Bronchial epithelial cell (primary cell): Measurements from ENCODE around the gene ADGRG1. TPM values are rescaled to one million over a fixed set of nuclear protein-coding genes. Genes with fewer than 3 reads are reported as not detected.

ENCODE experiments used
- DNase-seq: peaks from one replicate; pipeline ENCODE4 v3.0.0-alpha.2; 2010; ENCODE audit warnings: low read depth
- FAIRE-seq: peaks from 2 replicates; lab custom pipeline; 2011; peaks lifted over from hg19 to GRCh38; lab: Jason Lieb, UNC
- H3K27me3 ChIP-seq: 2 replicates; pipeline ENCODE4 v1.5.1; 2011; ENCODE audit warnings: low read length; ENCODE audit not compliant: control insufficient read depth, insufficient read depth
- H3K36me3 ChIP-seq: 2 replicates; pipeline ENCODE4 v1.5.1; 2011; ENCODE audit warnings: low read length; ENCODE audit not compliant: control insufficient read depth, insufficient read depth
- H3K4me3 ChIP-seq: 2 replicates; pipeline ENCODE4 v1.5.1; 2011; ENCODE audit warnings: mild to moderate bottlenecking, low read depth, low read length, control low read depth
- total RNA-seq: library from RNA; depleted of rRNA; stranded (reverse); fragments of >200 nt; gene quantifications from 2 replicates; pipeline ENCODE4 v1.2.1, GENCODE V29; 2014
- TF ChIP-seq, protein P1 (sequence below): IDR thresholded peaks from 2 replicates; pipeline ENCODE4 v1.5.1; 2011; ENCODE audit warnings: mild to moderate bottlenecking, moderate library complexity, low read length, control low read depth, inconsistent platforms; ENCODE audit not compliant: insufficient read depth, severe bottlenecking

Gene ADGRG1
- total RNA-seq, 1 donor from 2014 or later, result 21.1 TPM

DNA sequence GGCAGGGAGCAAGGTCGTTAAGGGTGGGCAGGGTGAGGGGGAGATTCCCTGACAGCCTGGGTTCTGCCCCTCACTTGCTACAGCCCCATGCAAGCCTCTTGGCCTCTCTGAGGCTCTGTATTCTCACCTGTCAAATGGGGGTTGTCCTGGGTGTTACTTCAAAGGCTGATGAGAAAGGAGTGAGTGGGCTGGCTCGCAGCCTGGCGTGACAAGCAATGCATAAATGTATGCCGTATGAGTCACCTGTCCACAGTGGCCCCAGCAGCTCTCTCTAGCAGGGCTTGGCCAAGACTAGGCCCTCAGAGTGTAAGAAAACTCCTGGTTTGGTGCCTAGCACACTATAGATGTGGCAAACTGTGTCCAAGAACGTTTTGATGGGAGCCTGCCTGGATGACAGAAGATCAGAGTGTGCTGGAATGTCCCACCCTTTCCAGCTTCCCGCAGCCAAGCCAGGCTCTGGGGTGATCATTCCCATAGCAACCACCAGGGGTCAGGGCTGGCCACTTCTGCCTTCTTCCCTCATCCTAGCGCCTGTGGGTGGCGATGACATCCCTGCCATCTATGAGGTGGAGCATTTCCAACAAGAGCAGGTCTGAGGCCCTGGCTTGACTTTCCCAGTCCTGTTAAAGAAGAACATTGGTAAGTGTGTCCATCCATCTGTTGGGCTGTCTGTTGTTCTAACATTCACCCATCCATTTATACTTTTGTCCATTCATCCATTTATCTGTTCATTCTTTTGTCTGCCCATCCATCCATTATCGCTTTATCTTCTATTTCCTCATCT lies 37.2 kb upstream of the ADGRG1 start:
- peak; percentile 93 for DNase-seq
- Histone ChIP-seq H3K36me3 (no peaks in the 10 kb centered on the region), H3K27me3 (no peaks in the 10 kb centered on the region), H3K4me3 (no peak overlapping the region)
- TF ChIP-seq, protein P1, sequence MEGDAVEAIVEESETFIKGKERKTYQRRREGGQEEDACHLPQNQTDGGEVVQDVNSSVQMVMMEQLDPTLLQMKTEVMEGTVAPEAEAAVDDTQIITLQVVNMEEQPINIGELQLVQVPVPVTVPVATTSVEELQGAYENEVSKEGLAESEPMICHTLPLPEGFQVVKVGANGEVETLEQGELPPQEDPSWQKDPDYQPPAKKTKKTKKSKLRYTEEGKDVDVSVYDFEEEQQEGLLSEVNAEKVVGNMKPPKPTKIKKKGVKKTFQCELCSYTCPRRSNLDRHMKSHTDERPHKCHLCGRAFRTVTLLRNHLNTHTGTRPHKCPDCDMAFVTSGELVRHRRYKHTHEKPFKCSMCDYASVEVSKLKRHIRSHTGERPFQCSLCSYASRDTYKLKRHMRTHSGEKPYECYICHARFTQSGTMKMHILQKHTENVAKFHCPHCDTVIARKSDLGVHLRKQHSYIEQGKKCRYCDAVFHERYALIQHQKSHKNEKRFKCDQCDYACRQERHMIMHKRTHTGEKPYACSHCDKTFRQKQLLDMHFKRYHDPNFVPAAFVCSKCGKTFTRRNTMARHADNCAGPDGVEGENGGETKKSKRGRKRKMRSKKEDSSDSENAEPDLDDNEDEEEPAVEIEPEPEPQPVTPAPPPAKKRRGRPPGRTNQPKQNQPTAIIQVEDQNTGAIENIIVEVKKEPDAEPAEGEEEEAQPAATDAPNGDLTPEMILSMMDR, result peak; percentile 93
- no peak for FAIRE-seq

DNA sequence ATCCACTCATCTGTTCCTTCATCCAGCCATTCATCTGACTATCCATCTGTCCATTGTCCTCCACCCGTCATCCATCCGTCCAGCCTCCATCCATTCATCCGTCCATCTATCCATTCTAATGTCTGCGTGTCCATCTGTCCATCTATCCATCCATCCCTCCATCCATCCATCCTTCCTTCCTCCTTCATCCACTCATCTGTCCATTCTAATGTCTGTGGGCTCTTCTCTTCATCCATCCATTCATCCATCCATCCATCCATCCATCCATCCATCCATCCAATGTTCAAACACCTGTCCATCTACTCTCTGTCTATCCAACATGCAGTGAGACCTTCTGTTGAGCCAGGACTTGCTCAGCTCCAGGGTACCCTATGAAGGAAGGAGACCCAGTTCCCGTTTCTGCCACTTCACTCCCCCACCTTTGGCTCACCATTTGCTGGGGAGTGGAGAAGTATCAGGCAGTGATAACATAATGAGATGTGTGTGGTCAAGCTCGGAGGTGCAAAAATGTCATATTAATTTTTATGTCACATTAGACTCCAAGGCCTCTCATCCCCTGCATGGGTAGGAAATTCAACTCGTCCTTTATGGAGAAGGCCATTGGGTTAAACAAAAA lies 36.5 kb upstream of the ADGRG1 start:
- Histone ChIP-seq H3K36me3 (no peaks in the 10 kb centered on the region), H3K4me3 (no peak overlapping the region), H3K27me3 (no peaks in the 10 kb centered on the region)
- FAIRE-seq (no peak), DNase-seq (no peak)
- TF ChIP-seq, protein P1, result no peak

DNA sequence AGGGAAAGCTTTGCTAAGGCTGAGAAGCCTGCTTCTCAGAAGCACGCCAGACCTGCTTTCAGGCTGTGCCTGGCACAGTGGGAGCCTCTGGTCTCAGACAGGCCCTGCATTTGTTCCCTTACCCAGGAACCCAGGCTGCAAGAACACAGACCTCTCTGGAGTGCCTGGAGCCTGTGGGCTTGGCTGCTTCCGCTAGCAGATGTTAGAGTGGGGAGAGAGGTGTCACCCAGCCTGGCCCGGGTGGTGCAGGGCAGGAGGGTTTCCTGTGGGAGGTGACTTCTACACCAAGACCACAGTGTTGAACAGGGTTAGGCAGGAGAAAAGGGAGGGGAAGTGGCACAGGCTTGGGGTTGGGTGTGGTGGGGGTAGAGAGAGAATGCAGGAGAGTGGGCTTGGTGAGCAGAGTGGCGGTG lies 35.8 kb upstream of the ADGRG1 start:
- Histone ChIP-seq H3K36me3 (no peaks in the 10 kb centered on the region), H3K4me3 (no peak overlapping the region), H3K27me3 (no peaks in the 10 kb centered on the region)
- FAIRE-seq (peak; percentile 7), DNase-seq (no peak)
- TF ChIP-seq, protein P1, result no peak

DNA sequence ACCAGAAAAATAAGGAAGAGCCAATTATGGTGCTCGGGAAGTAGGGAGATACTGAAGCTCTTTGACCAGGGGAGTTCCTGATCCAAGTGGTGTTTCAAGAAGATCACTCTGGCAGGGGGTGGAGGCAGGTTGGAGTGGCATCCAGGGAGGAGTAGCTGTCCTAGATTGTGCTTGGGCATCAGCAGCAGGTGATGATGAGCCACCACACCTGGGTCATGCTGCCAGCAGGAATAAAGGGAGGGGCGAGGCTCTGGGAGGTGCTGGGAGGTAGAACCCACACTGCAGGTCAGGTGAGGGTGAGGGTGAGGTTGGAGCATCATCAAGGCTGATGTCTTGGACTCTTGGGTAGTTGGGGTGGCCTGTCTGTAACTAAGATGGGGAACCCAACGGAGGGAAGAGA lies 35.4 kb upstream of the ADGRG1 start:
- DNase-seq, result no peak
- FAIRE-seq, result no peak
- H3K27me3 ChIP-seq, result no peaks in the 10 kb centered on the region
- TF ChIP-seq, protein P1, result no peak
- no peaks in the 10 kb centered on the region for H3K36me3 ChIP-seq
- no peak overlapping the region for H3K4me3 ChIP-seq

DNA sequence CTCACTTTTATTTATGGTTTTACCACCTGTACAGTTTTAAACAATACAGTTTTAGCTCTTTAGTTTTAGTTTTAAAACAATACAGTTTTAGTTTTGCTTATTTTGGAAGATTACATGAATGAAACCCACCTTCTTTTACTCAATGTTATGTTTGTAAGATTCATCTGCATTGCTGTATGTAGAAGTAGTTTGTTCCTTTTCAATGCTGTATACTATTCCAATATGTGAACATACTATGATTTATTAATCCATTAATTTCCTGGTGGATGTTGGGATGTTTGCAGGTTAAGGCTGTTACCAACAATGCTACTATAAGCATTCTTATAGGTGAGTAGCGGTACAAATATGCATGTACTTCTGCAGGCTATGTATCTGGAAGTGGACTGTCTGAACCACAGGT lies 34.4 kb upstream of the ADGRG1 start:
- TF ChIP-seq, protein P1, result no peak
- H3K4me3 ChIP-seq, result no peak overlapping the region
- no peak for FAIRE-seq
- H3K36me3 ChIP-seq, result no peaks in the 10 kb centered on the region
- H3K27me3 ChIP-seq, result no peaks in the 10 kb centered on the region
- no peak for DNase-seq
